GM12875 (cell line): ENCODE measurements around the gene GBE1.

ENCODE experiments used
- H3K4me3 ChIP-seq: one replicate; pipeline ENCODE4 v1.5.1; 2011; ENCODE audit warnings: low read depth, low read length, control low read depth
- TF ChIP-seq, protein P1 (sequence below): IDR thresholded peaks from 2 replicates; pipeline ENCODE4 v1.5.1; 2011; ENCODE audit warnings: low read depth, mild to moderate bottlenecking, control low read depth, inconsistent platforms, low read length, moderate library complexity, borderline replicate concordance; ENCODE audit not compliant: insufficient read depth

The GBE1 gene

GRCh38 chr3:81684751-81685395, 76.6 kb downstream of the GBE1 start:
- H3K4me3 ChIP-seq, result no peak overlapping the region
- TF ChIP-seq, protein P1, sequence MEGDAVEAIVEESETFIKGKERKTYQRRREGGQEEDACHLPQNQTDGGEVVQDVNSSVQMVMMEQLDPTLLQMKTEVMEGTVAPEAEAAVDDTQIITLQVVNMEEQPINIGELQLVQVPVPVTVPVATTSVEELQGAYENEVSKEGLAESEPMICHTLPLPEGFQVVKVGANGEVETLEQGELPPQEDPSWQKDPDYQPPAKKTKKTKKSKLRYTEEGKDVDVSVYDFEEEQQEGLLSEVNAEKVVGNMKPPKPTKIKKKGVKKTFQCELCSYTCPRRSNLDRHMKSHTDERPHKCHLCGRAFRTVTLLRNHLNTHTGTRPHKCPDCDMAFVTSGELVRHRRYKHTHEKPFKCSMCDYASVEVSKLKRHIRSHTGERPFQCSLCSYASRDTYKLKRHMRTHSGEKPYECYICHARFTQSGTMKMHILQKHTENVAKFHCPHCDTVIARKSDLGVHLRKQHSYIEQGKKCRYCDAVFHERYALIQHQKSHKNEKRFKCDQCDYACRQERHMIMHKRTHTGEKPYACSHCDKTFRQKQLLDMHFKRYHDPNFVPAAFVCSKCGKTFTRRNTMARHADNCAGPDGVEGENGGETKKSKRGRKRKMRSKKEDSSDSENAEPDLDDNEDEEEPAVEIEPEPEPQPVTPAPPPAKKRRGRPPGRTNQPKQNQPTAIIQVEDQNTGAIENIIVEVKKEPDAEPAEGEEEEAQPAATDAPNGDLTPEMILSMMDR, result no peak

- no peak overlapping the region for H3K4me3 ChIP-seq
- TF ChIP-seq, protein P1, result no peak
Measured at GRCh38 chr3:81676706-81677456, 84.6 kb downstream of the GBE1 start.

DNA sequence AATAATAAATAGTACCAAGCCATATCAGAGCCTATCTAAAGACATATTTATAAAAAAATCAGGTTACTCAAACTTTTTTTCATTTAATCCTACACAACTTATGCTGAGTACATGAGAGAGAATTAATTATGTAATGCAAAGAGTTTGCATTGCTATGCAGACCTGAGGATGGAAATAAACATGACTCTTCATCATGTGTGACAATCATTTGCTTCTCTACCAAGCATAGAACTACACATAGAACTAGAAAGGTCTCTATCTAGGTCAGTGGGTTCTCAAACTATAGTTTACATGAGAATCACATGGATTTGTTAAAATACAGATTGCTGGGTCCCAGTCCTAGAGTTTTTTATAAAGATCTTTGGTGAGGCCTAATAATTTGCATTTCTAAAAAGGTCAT, 86.8 kb downstream of the GBE1 start:
- TF ChIP-seq, protein P1, result no peak
- no peak overlapping the region for H3K4me3 ChIP-seq

DNA sequence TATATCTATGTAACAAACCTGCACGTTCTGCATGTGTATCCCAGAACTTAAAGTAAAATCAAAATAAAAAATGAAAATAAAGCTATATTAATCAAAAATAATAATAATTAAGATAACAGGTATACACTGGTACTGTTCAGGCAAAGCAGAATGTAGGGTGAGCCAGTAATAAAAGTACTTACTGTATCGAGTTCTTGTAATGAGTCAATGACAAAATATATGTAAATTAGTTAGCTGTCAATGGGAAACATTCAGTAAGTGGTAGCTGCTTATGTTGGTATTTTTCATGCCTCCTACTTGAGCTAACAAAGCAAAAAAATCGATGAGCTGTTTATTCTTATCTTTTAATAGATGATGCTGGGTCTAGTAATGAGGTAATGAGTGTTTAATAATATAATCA, 93.2 kb downstream of the GBE1 start:
- H3K4me3 ChIP-seq, result no peak overlapping the region
- TF ChIP-seq, protein P1, result no peak

GRCh38 chr3:81666502-81667121, 94.8 kb downstream of the GBE1 start:
- TF ChIP-seq, protein P1, result peak; percentile 33; the same call in 1 of the 2 replicates
- no peak overlapping the region for H3K4me3 ChIP-seq

DNA sequence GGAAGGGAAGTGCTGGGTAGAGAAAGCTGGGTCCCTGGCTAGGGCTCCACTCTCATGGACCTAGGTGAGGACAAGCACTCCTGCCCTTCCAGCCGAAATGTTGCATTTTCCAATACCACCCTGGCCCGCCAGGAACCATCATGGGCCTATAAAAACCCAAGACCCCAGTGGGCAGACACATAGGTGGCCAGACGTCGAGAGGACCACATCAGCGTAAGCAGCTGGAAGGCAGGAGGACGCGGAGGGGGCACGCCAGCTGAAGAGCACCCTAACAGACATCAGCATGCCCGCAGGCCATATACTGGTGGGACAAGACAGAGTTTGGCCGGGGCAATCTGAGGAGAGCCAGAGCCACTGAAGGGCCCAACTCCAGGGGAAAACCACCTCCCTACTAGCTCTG, 98.3 kb downstream of the GBE1 start:
- TF ChIP-seq, protein P1, result no peak

DNA sequence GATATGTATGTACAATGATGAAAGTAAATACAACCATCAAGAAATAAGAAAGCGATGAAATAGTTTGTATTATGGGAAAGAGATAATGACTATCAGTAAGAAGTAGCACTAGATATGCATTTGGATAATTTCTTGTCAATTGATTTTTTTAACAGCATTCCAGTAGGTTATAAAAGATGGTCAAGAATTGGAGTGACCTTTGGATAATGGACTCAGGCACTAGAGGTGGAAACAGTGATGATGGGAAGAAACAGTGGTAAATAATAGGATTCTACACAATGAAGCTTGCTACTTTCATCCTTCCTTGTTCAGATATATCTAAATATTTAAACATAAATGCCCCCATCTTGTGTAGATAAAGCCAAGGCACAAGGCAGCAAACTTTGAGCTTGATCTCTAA, 101.4 kb downstream of the GBE1 start:
- H3K4me3 ChIP-seq, result no peak overlapping the region
- TF ChIP-seq, protein P1, result no peak

More for the DNA sequence above, 98.3 kb downstream of the GBE1 start:
- no peak overlapping the region for H3K4me3 ChIP-seq
